WTC11 (cell line): ENCODE data around the gene ZNF624. TPM values are rescaled to one million over a fixed set of nuclear protein-coding genes. Genes with fewer than 3 reads are reported as not detected.
"Not testable (repeated sequence)": the region's sequence is repeated elsewhere in the genome, so short reads cannot be mapped to it uniquely, and the experiment has no call there.

Source experiments
- ATAC-seq: fragments of 200-7000 bp; cut with Tn5 transposase; 2 replicates; pipeline ENCODE4 v1.10.0; 2021; ENCODE audit warnings: mild to moderate bottlenecking, moderate library complexity
- CTCF ChIA-PET: fragments of 300-600 bp; sonication (Branson Sonifier 250); formaldehyde crosslinking; loops from one replicate; lab custom pipeline; 2021; ENCODE audit warnings: antibody characterized with exemption; lab: Charles Lee
- POLR2A ChIA-PET: fragments of 350-600 bp; sonication (Branson Sonifier 250); formaldehyde crosslinking; loops from one replicate; lab custom pipeline; 2021; ENCODE audit warnings: antibody characterized with exemption; lab: Charles Lee
- DNase-seq: peaks from one replicate; pipeline ENCODE4 v3.0.0; 2021; ENCODE audit warnings: low spot score
- H3K27ac Mint-ChIP-seq: 2 replicates; pipeline ENCODE4 v1.8.0; 2021; ENCODE audit warnings: mixed read lengths
- H3K27me3 Mint-ChIP-seq: 2 replicates; pipeline ENCODE4 v1.8.0; 2021; ENCODE audit warnings: low read depth, mild to moderate bottlenecking, moderate library complexity, mixed read lengths
- H3K36me3 Mint-ChIP-seq: 2 replicates; pipeline ENCODE4 v1.8.0; 2021; ENCODE audit warnings: mixed read lengths
- H3K4me1 Mint-ChIP-seq: 2 replicates; pipeline ENCODE4 v1.8.0; 2022; ENCODE audit warnings: mixed read lengths
- H3K4me3 Mint-ChIP-seq: 2 replicates; pipeline ENCODE4 v1.8.0; 2021; ENCODE audit warnings: mild to moderate bottlenecking, moderate library complexity, mixed read lengths
- H3K9me3 Mint-ChIP-seq: 2 replicates; pipeline ENCODE4 v1.8.0; 2021; ENCODE audit warnings: mixed read lengths
- FOXJ3 ChIP-seq: sonication (generic); formaldehyde crosslinking; IDR thresholded peaks from 2 replicates; pipeline ENCODE4 v1.9.0; 2021; ENCODE audit warnings: missing genetic modification reagents, mild to moderate bottlenecking, borderline replicate concordance
- FOXP1 ChIP-seq: sonication (generic); formaldehyde crosslinking; IDR thresholded peaks from 2 replicates; pipeline ENCODE4 v1.8.0; 2022; ENCODE audit warnings: missing genetic modification reagents, mild to moderate bottlenecking, moderate library complexity, borderline replicate concordance
- JUN ChIP-seq: sonication (generic); formaldehyde crosslinking; IDR thresholded peaks from 2 replicates; pipeline ENCODE4 v1.8.0; 2023; ENCODE audit warnings: mild to moderate bottlenecking, missing genetic modification reagents
- MYBL2 ChIP-seq: sonication (generic); formaldehyde crosslinking; IDR thresholded peaks from 2 replicates; pipeline ENCODE4 v1.8.1; 2023; ENCODE audit warnings: mild to moderate bottlenecking, moderate library complexity, missing genetic modification reagents
- NR1H2 ChIP-seq: sonication (generic); formaldehyde crosslinking; IDR thresholded peaks from 2 replicates; pipeline ENCODE4 v1.9.0; 2021; ENCODE audit warnings: mild to moderate bottlenecking, moderate library complexity, missing genetic modification reagents
- SMAD4 ChIP-seq: sonication (generic); formaldehyde crosslinking; IDR thresholded peaks from 2 replicates; pipeline ENCODE4 v1.8.0; 2022; ENCODE audit warnings: mild to moderate bottlenecking, missing genetic modification reagents
- ZBTB21 ChIP-seq: sonication (generic); formaldehyde crosslinking; IDR thresholded peaks from 2 replicates; pipeline ENCODE4 v1.8.1; 2023; ENCODE audit warnings: mild to moderate bottlenecking, missing genetic modification reagents, borderline replicate concordance
- ZNF317 ChIP-seq: sonication (generic); formaldehyde crosslinking; IDR thresholded peaks from 2 replicates; pipeline ENCODE4 v1.8.1; 2023; ENCODE audit warnings: low read depth, mild to moderate bottlenecking, moderate library complexity, missing genetic modification reagents, borderline replicate concordance
- ZNF396 ChIP-seq: fragments of 250-450 bp; sonication (Bioruptor Pico); IDR thresholded peaks from 2 replicates; pipeline ENCODE4 v1.8.0; 2021; ENCODE audit warnings: mild to moderate bottlenecking, moderate library complexity, borderline replicate concordance
- total RNA-seq: library from RNA; stranded (reverse); gene quantifications from 3 replicates; pipeline ENCODE4 v1.2.3, GENCODE V29; 2021
- TF ChIP-seq, protein P1 (sequence below): sonication (generic); formaldehyde crosslinking; IDR thresholded peaks from 2 replicates; pipeline ENCODE4 v1.8.1; 2023; ENCODE audit warnings: mild to moderate bottlenecking, moderate library complexity, missing genetic modification reagents
- TF ChIP-seq, protein P2 (sequence below): sonication (generic); formaldehyde crosslinking; IDR thresholded peaks from 2 replicates; pipeline ENCODE4 v1.8.1; 2023; ENCODE audit warnings: mild to moderate bottlenecking, missing genetic modification reagents, moderate library complexity
- TF ChIP-seq, protein P3 (sequence below): sonication (generic); formaldehyde crosslinking; IDR thresholded peaks from 2 replicates; pipeline ENCODE4 v1.8.0; 2022; ENCODE audit warnings: mild to moderate bottlenecking, missing genetic modification reagents
- TF ChIP-seq, protein P4 (sequence below): sonication (generic); formaldehyde crosslinking; IDR thresholded peaks from 2 replicates; pipeline ENCODE4 v1.8.0; 2022; ENCODE audit warnings: mild to moderate bottlenecking, missing genetic modification reagents
- TF ChIP-seq, protein P5 (sequence below): sonication (generic); formaldehyde crosslinking; IDR thresholded peaks from 2 replicates; pipeline ENCODE4 v1.8.0; 2022; ENCODE audit warnings: mild to moderate bottlenecking, missing genetic modification reagents
- TF ChIP-seq, protein P6 (sequence below): sonication (generic); formaldehyde crosslinking; IDR thresholded peaks from 2 replicates; pipeline ENCODE4 v1.8.1; 2023; ENCODE audit warnings: mild to moderate bottlenecking, missing genetic modification reagents, moderate library complexity
- TF ChIP-seq, protein P7 (sequence below): sonication (generic); formaldehyde crosslinking; IDR thresholded peaks from 2 replicates; pipeline ENCODE4 v1.8.1; 2022; ENCODE audit warnings: missing genetic modification reagents, borderline replicate concordance
- TF ChIP-seq, protein P8 (sequence below): sonication (generic); formaldehyde crosslinking; conservative IDR thresholded peaks from 2 replicates; pipeline ENCODE4 v1.8.1; 2023; ENCODE audit warnings: mild to moderate bottlenecking, low read depth, missing genetic modification reagents, moderate library complexity

Gene ZNF624
- total RNA-seq, 1 experiment from 2014 or later = 4.5 TPM

DNA sequence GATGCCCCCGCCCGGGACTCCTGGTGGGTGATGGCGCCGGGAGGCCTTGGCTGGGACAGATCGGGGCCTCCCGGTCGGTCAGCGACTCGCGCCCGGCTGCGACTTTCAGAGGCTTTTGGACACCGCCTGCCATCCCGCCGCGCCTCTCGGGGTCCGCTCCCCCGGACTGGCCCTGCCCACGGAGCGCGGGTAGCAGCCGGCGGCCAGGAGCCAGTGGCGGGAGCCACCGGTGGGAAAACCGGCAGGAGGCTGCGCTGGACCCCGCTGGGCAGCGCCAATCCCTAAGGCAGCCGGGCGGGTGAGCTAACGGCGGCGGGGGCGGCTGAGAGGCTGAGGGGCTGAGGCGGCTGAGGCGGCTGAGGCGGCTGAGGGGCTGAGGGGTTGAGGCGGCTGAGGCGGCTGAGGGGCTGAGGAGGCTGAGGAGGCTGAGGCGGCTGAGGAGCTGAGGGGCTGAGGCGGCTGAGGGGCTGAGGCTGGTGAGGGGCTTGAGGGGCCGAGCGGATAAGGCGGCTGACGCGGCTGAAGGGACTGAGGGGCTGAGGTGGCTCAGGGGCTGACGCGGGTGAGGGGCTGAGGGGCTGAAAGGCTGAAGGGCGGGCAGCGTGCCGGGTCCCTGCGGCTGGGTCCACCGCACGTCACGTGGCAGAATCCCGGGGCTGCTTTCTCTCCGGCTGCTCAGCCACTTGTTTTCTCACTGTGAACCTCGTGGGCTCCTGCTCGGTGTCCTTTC lies 13.4 kb upstream of the ZNF624 start:
- H3K4me1 Mint-ChIP-seq, H3K27ac Mint-ChIP-seq, H3K9me3 Mint-ChIP-seq, POLR2A ChIA-PET, H3K36me3 Mint-ChIP-seq: not testable (repeated sequence)
- Mint-ChIP-seq H3K4me3 (peak overlapping the region; percentile 65), H3K27me3 (peaks cover 60% of the 10 kb centered on the region)
- DNase-seq (peak; percentile 51), ATAC-seq (peak; percentile 80)
- TF ChIP-seq MYBL2 (CRISPR knock-in tag) (0 out of 2 replicates have a peak, but pooled peaks have one; percentile 51), JUN (0 out of 2 replicates have a peak, but pooled peaks have one; percentile 21), FOXP1 (CRISPR knock-in tag) (peak; percentile 39; the same call in 1 of the 2 replicates)
- TF ChIP-seq, protein P1, sequence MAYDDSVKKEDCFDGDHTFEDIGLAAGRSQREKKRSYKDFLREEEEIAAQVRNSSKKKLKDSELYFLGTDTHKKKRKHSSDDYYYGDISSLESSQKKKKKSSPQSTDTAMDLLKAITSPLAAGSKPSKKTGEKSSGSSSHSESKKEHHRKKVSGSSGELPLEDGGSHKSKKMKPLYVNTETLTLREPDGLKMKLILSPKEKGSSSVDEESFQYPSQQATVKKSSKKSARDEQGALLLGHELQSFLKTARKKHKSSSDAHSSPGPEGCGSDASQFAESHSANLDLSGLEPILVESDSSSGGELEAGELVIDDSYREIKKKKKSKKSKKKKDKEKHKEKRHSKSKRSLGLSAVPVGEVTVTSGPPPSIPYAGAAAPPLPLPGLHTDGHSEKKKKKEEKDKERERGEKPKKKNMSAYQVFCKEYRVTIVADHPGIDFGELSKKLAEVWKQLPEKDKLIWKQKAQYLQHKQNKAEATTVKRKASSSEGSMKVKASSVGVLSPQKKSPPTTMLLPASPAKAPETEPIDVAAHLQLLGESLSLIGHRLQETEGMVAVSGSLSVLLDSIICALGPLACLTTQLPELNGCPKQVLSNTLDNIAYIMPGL (CRISPR knock-in tag) = peak; percentile 33; the same call in 1 of the 2 replicates
- TF ChIP-seq, protein P2, sequence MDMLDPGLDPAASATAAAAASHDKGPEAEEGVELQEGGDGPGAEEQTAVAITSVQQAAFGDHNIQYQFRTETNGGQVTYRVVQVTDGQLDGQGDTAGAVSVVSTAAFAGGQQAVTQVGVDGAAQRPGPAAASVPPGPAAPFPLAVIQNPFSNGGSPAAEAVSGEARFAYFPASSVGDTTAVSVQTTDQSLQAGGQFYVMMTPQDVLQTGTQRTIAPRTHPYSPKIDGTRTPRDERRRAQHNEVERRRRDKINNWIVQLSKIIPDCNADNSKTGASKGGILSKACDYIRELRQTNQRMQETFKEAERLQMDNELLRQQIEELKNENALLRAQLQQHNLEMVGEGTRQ = peak; percentile 83
- TF ChIP-seq, protein P3, sequence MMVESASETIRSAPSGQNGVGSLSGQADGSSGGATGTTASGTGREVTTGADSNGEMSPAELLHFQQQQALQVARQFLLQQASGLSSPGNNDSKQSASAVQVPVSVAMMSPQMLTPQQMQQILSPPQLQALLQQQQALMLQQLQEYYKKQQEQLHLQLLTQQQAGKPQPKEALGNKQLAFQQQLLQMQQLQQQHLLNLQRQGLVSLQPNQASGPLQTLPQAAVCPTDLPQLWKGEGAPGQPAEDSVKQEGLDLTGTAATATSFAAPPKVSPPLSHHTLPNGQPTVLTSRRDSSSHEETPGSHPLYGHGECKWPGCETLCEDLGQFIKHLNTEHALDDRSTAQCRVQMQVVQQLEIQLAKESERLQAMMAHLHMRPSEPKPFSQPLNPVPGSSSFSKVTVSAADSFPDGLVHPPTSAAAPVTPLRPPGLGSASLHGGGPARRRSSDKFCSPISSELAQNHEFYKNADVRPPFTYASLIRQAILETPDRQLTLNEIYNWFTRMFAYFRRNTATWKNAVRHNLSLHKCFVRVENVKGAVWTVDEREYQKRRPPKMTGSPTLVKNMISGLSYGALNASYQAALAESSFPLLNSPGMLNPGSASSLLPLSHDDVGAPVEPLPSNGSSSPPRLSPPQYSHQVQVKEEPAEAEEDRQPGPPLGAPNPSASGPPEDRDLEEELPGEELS (CRISPR knock-in tag) = 0 out of 2 replicates have a peak, but pooled peaks have one; percentile 13
- TF ChIP-seq, protein P4, sequence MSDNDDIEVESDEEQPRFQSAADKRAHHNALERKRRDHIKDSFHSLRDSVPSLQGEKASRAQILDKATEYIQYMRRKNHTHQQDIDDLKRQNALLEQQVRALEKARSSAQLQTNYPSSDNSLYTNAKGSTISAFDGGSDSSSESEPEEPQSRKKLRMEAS (CRISPR knock-in tag) = peak; percentile 59; the same call in 1 of the 2 replicates
- TF ChIP-seq, protein P5, sequence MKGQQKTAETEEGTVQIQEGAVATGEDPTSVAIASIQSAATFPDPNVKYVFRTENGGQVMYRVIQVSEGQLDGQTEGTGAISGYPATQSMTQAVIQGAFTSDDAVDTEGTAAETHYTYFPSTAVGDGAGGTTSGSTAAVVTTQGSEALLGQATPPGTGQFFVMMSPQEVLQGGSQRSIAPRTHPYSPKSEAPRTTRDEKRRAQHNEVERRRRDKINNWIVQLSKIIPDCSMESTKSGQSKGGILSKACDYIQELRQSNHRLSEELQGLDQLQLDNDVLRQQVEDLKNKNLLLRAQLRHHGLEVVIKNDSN (CRISPR knock-in tag) = peak; percentile 80
- CTCF ChIA-PET = interaction anchor here (1.5 kb wide), 1 partner anchor 78 kb away, joined by 5 read pairs; no protein-coding TSS in a partner anchor

DNA sequence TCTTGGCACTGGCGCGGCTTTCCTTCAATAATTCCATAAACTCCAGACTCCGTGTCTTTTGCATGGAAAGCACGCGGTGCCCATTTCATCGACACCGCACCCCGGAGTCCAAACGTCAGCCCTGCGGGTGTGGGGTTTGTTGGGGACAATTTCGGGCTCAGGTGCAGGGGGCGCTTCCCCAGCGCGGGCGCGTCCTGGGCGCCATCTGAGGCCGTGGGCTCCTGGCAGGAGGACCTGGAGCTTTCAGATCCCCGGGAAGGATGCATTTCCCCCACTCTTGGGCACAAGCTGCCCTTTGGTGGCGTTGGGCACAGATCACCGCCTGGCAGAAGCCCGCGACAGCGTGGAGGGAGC lies 12.9 kb upstream of the ZNF624 start:
- H3K27me3 Mint-ChIP-seq = peaks cover 60% of the 10 kb centered on the region
- CTCF ChIA-PET = interaction anchor here (1.5 kb wide), 1 partner anchor 77 kb away, joined by 5 read pairs; no protein-coding TSS in a partner anchor
- peak overlapping the region; percentile 65 for H3K4me3 Mint-ChIP-seq
- H3K27ac Mint-ChIP-seq, H3K36me3 Mint-ChIP-seq, H3K4me1 Mint-ChIP-seq, DNase-seq, H3K9me3 Mint-ChIP-seq, POLR2A ChIA-PET: not testable (repeated sequence)
- peak; percentile 50 for ATAC-seq

DNA sequence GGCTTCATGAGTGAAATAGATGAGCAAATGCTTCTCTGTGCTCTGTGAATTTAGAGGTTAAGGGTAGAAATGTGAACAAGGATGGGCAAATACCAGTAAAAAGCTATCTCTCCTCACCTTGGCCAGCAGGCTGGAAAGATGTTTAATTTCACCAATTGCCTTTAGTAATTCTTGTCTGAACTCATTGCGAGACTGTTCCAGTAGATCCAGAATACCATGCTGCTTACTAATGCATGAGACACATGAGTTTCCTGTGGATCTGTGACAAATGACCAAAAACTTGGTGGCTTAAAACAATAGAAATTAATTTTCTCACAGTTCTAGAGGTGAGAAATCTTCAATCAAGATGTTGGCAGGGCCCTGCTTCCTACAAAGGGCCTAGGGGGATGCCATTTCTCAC lies 9.3 kb upstream of the ZNF624 start:
- H3K4me3 Mint-ChIP-seq = no peak overlapping the region
- ChIA-PET CTCF (no interaction called here), POLR2A (no interaction called here)
- DNase-seq (no peak), ATAC-seq (no peak)
- peaks cover 4% of the 10 kb centered on the region for H3K36me3 Mint-ChIP-seq
- peaks cover 5% of the 10 kb centered on the region for H3K9me3 Mint-ChIP-seq
- peaks cover 45% of the 10 kb centered on the region for H3K27me3 Mint-ChIP-seq
- H3K4me1 Mint-ChIP-seq = peaks cover 15% of the 10 kb centered on the region
- H3K27ac Mint-ChIP-seq = no peak overlapping the region
- TF ChIP-seq, protein P6, sequence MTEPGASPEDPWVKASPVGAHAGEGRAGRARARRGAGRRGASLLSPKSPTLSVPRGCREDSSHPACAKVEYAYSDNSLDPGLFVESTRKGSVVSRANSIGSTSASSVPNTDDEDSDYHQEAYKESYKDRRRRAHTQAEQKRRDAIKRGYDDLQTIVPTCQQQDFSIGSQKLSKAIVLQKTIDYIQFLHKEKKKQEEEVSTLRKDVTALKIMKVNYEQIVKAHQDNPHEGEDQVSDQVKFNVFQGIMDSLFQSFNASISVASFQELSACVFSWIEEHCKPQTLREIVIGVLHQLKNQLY (CRISPR knock-in tag) = no peak
- TF ChIP-seq ZBTB21 = no peak
- no peak for TF ChIP-seq SMAD4
- no peak for TF ChIP-seq ZNF396
- no peak for TF ChIP-seq FOXJ3 (CRISPR knock-in tag)
- TF ChIP-seq, protein P7, sequence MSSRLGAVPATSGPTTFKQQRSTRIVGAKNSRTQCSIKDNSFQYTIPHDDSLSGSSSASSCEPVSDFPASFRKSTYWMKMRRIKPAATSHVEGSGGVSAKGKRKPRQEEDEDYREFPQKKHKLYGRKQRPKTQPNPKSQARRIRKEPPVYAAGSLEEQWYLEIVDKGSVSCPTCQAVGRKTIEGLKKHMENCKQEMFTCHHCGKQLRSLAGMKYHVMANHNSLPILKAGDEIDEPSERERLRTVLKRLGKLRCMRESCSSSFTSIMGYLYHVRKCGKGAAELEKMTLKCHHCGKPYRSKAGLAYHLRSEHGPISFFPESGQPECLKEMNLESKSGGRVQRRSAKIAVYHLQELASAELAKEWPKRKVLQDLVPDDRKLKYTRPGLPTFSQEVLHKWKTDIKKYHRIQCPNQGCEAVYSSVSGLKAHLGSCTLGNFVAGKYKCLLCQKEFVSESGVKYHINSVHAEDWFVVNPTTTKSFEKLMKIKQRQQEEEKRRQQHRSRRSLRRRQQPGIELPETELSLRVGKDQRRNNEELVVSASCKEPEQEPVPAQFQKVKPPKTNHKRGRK (CRISPR knock-in tag) = no peak
- TF ChIP-seq NR1H2 = no peak
- TF ChIP-seq, protein P8, sequence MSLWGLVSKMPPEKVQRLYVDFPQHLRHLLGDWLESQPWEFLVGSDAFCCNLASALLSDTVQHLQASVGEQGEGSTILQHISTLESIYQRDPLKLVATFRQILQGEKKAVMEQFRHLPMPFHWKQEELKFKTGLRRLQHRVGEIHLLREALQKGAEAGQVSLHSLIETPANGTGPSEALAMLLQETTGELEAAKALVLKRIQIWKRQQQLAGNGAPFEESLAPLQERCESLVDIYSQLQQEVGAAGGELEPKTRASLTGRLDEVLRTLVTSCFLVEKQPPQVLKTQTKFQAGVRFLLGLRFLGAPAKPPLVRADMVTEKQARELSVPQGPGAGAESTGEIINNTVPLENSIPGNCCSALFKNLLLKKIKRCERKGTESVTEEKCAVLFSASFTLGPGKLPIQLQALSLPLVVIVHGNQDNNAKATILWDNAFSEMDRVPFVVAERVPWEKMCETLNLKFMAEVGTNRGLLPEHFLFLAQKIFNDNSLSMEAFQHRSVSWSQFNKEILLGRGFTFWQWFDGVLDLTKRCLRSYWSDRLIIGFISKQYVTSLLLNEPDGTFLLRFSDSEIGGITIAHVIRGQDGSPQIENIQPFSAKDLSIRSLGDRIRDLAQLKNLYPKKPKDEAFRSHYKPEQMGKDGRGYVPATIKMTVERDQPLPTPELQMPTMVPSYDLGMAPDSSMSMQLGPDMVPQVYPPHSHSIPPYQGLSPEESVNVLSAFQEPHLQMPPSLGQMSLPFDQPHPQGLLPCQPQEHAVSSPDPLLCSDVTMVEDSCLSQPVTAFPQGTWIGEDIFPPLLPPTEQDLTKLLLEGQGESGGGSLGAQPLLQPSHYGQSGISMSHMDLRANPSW = no peak
- TF ChIP-seq ZNF317 (CRISPR knock-in tag) = no peak
- TF ChIP-seq, protein P4 (CRISPR knock-in tag) = no peak
